Hepatocyte (in vitro differentiated cells): ENCODE results near the gene KIAA1671.

Experiments used
- EZH2 ChIP-seq: fragments of 200-600 bp; sonication (generic); IDR thresholded peaks from 2 replicates; pipeline ENCODE4 v1.6.1; 2016; ENCODE audit warnings: antibody characterized with exemption, mild to moderate bottlenecking, borderline replicate concordance
- TF ChIP-seq, protein P1 (sequence below): fragments of 200-600 bp; sonication (generic); IDR thresholded peaks from 2 replicates; pipeline ENCODE4 v1.5.1; 2016; ENCODE audit warnings: antibody characterized with exemption, mild to moderate bottlenecking; ENCODE audit not compliant: poor library complexity

DNA sequence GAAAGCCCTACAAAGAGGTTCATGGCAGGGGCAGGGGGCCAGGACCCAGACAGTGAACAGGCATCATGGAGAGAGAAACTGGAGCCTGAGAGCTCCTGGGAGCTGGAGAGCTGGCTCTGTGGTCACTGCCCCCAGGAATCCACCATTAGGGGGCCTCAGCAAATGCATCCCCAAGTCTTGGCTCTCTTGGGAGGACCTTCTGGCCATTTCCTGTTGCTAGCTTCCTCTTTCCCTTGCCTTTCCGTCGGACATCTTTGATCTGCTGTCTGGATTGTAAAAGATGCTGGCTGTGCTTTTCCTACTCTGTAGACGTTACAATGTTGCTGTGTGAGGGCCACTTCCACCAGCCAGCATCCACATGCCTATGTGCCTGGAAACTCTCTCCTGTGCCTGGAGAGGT, 259.8 kb downstream of the KIAA1671 start:
- TF ChIP-seq, protein P1, sequence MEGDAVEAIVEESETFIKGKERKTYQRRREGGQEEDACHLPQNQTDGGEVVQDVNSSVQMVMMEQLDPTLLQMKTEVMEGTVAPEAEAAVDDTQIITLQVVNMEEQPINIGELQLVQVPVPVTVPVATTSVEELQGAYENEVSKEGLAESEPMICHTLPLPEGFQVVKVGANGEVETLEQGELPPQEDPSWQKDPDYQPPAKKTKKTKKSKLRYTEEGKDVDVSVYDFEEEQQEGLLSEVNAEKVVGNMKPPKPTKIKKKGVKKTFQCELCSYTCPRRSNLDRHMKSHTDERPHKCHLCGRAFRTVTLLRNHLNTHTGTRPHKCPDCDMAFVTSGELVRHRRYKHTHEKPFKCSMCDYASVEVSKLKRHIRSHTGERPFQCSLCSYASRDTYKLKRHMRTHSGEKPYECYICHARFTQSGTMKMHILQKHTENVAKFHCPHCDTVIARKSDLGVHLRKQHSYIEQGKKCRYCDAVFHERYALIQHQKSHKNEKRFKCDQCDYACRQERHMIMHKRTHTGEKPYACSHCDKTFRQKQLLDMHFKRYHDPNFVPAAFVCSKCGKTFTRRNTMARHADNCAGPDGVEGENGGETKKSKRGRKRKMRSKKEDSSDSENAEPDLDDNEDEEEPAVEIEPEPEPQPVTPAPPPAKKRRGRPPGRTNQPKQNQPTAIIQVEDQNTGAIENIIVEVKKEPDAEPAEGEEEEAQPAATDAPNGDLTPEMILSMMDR = no peak
- no peak for TF ChIP-seq EZH2
